TTC549 (cell line): ENCODE results near the gene SOX6.
"Not testable (repeated sequence)": the region's sequence is repeated elsewhere in the genome, so short reads cannot be mapped to it uniquely, and the experiment has no call there.

ENCODE experiments used
- FAIRE-seq: peaks from 2 replicates; lab custom pipeline; 2012; peaks lifted over from hg19 to GRCh38; lab: Jason Lieb, UNC

Gene SOX6

DNA sequence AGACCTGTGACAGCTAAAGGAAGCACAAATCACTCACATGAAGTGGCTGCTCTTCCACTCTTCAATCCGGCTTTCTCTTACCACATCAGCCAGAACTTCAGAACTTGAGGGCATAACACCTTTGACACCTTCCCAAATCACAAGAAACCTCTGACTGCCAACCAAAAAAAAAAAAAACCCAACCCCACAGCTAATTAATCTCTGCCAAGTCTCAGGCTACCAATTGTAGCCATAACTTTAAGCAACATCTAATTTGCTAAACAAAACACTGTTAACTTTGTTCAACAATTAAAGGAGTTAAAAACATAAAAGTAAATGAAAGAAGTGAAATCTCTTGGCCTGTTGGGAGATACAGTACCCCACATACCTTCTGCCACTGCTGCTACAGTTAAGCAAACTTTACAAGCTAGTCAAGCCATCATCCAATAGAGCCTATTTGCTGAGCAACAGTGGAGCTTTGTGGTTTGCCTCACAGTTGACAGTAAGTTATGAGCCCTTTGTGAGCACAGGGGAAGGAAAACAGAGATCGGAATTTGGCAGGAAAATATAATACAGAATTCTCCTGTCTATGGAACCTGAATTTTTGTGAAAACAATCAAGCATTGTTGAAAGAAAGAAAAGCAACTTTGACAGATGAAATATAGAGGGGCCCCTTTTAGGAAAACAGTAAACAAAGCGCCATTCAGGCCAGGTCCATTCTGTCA lies at the start of gene SOX6:
SOX6 (minus strand) TSS at position 490 of the 704 bp plus-strand sequence. CDS start 15,298 bp downstream, outside the sequence.
- no peak for FAIRE-seq

GRCh38 chr11:16404781-16405285 lies 48.5 kb upstream of the SOX6 start:
- no peak for FAIRE-seq

GRCh38 chr11:16403851-16404250 lies 47.5 kb upstream of the SOX6 start:
- no peak for FAIRE-seq

- no peak for FAIRE-seq
These were observed 47.1 kb upstream of the SOX6 start for GRCh38 chr11:16403448-16403803.

GRCh38 chr11:16402654-16403447 lies 46.5 kb upstream of the SOX6 start:
- FAIRE-seq = no peak

- FAIRE-seq = no peak
These were observed 41.0 kb upstream of the SOX6 start for GRCh38 chr11:16397390-16397789.

GRCh38 chr11:16395601-16396000 lies 39.3 kb upstream of the SOX6 start:
- no peak for FAIRE-seq

GRCh38 chr11:16394947-16395346 lies 38.6 kb upstream of the SOX6 start:
- FAIRE-seq = no peak

- no peak for FAIRE-seq
These were observed 37.0 kb upstream of the SOX6 start for GRCh38 chr11:16393340-16393739.

- no peak for FAIRE-seq
These were observed 36.3 kb upstream of the SOX6 start for GRCh38 chr11:16392616-16393015.

DNA sequence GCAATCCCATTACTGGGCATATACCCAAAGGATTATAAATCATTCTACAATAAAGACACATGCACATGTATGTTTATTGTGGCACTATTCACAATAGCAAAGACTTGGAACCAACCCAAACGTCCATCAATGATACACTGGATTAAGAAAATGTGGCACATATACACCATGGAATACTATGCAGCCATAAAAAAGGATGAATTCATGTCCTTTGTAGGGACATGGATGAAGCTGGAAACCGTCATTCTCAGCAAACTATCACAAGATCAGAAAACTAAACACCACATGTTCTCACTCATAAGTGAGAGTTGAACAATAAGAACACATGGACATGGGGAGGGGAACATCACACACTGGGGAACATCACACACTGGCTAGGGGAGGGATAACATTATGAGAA lies 34.5 kb upstream of the SOX6 start:
- not testable (repeated sequence) for FAIRE-seq

- no peak for FAIRE-seq
These were observed 28.8 kb upstream of the SOX6 start for GRCh38 chr11:16385099-16385498.

- FAIRE-seq = no peak
These were observed 26.5 kb upstream of the SOX6 start for GRCh38 chr11:16382638-16383380.

GRCh38 chr11:16382186-16382585 lies 25.8 kb upstream of the SOX6 start:
- no peak for FAIRE-seq

DNA sequence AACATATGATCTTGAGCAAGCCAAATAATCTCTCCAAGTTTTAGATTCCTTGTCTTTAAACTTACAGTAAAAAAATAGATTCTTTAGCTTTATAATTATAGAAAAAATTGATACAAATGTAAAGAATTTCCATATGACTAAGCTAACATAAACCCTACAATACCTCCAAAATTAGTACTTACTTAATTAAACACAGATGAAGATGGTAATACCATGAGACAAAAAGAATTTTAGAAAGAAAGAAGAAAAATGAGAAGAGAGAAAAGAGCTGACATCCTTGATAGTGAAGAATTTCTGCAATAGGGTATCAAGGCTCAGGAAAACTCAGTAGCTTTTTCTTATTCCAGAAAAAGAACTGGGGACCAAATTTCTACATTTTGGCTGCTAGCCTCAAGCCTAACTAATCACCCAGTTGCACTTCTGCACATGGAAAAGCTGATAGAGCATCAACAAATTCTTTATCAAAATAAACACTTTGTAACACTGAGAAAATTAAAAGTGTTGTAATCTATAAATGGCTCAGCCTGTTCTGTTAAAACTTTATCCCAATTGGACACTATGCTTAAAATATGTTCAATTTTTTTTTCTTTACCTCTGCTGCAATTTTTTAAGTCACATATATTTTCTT lies 24.7 kb upstream of the SOX6 start:
- FAIRE-seq = no peak

DNA sequence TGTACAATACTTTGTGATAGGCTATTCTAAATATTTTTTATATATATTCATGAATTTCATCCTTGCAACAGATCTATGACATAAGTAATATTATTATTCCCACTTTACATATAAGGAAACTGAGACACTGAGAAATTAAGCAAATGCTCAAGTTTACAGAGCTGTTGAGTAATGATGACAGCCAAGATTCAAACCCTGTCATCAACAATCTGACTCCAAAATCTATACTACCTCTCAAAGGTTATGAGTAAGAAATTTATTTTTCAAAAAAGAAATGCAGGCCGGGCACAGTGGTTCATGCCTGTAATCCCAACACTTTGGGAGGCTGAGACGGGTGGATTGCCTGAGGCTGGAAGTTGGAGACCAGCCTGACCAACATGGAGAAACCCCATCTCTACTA lies 22.6 kb upstream of the SOX6 start:
- no peak for FAIRE-seq

DNA sequence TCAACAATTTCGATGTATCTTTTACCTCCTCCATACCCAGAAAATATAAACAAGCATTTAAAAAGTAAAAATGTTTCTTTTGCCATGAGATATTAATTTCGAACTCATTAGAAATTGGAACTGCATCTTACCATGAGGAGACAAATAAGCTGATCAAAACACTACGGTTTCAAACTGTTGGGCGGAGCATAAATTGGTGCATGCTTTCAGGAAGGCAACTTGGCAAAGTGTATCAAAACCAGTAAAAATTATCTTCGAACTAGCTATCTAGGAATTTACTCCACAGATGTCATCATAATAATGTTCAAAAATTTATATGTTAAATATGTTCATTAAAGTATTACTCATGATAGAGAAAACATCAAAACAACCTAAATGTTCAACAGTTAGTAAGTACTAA lies 21.4 kb upstream of the SOX6 start:
- no peak for FAIRE-seq

DNA sequence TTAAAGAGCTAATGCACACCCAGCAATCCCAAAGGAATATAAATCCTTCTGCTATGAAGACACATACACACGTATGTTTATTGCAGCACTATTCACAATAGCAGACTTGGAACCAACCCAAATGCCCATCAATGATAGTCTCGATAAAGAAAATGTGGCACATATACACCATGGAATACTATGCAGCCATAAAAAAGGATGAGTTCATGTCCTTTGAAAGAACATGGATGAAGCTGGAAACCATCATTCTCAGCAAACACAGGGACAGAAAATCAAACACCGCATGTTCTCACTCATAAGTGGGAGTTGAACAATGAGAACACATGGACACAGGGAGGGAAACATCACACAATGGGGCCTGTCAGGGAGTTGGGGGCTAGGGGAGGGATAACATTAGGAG lies 19.3 kb upstream of the SOX6 start:
- not testable (repeated sequence) for FAIRE-seq

DNA sequence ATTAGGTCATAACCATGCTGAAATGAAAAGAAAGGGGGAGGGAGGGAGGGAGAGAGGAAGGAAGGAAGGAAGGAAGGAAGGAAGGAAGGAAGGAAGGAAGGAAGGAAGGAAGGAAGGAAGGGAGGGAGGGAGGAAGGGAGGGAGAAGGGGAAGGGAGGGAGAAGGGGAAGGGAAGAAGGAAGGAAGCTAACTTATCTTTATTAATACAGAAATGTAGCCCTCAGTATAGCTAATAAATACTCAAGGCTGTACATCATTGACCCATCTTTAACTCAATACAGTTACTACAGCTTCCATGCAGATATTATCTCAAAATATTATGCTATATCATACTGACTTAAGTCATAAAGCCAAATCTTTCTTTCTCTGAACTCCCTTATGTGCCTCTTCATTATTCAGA lies 17.4 kb upstream of the SOX6 start:
- FAIRE-seq = no peak

- FAIRE-seq = no peak
These were observed 16.0 kb upstream of the SOX6 start for GRCh38 chr11:16372355-16372754.

GRCh38 chr11:16367252-16367651 lies 10.9 kb upstream of the SOX6 start:
- no peak for FAIRE-seq

- FAIRE-seq = no peak
These were observed 9.4 kb upstream of the SOX6 start for GRCh38 chr11:16365581-16366228.
